SK-N-SH treated with all-trans-retinoic acid at 6 μM for 48 hours (cell line): ENCODE results near the gene LY86.
"Not testable (repeated sequence)": the region's sequence is repeated elsewhere in the genome, so short reads cannot be mapped to it uniquely, and the experiment has no call there.

Experiments
- CSDC2 ChIP-seq: fragments of 250-450 bp; sonication (Bioruptor Pico); IDR thresholded peaks from 2 replicates; pipeline ENCODE4 v1.5.0; 2020; ENCODE audit warnings: mild to moderate bottlenecking, moderate library complexity
- RARB ChIP-seq: fragments of 250-450 bp; sonication (Bioruptor Pico); IDR thresholded peaks from 2 replicates; pipeline ENCODE4 v1.8.0; 2021; ENCODE audit warnings: mild to moderate bottlenecking, moderate library complexity
- ZFP3 ChIP-seq: fragments of 250-450 bp; sonication (Bioruptor Pico); IDR thresholded peaks from 2 replicates; pipeline ENCODE4 v1.5.0; 2020; ENCODE audit warnings: mild to moderate bottlenecking, moderate library complexity
- ZFP30 ChIP-seq: fragments of 450-650 bp; formaldehyde crosslinking; IDR thresholded peaks from 2 replicates; pipeline ENCODE4 v1.5.0; 2022; ENCODE audit warnings: mild to moderate bottlenecking, moderate library complexity
- ZNF70 ChIP-seq: fragments of 450-650 bp; formaldehyde crosslinking; IDR thresholded peaks from 2 replicates; pipeline ENCODE4 v1.5.0; 2020; ENCODE audit warnings: mild to moderate bottlenecking, moderate library complexity
- TF ChIP-seq, protein P1 (sequence below): fragments of 250-450 bp; sonication (Bioruptor Pico); IDR thresholded peaks from 2 replicates; pipeline ENCODE4 v1.8.0; 2020; ENCODE audit warnings: mild to moderate bottlenecking, moderate library complexity, borderline replicate concordance
- TF ChIP-seq, protein P2 (sequence below): fragments of 250-450 bp; sonication (Bioruptor Pico); IDR thresholded peaks from 2 replicates; pipeline ENCODE4 v1.5.0; 2020; ENCODE audit warnings: mild to moderate bottlenecking, moderate library complexity
- TF ChIP-seq, protein P3 (sequence below): fragments of 250-450 bp; sonication (Bioruptor Pico); IDR thresholded peaks from 2 replicates; pipeline ENCODE4 v1.5.1; 2020; ENCODE audit warnings: low read depth, mild to moderate bottlenecking, moderate library complexity

DNA sequence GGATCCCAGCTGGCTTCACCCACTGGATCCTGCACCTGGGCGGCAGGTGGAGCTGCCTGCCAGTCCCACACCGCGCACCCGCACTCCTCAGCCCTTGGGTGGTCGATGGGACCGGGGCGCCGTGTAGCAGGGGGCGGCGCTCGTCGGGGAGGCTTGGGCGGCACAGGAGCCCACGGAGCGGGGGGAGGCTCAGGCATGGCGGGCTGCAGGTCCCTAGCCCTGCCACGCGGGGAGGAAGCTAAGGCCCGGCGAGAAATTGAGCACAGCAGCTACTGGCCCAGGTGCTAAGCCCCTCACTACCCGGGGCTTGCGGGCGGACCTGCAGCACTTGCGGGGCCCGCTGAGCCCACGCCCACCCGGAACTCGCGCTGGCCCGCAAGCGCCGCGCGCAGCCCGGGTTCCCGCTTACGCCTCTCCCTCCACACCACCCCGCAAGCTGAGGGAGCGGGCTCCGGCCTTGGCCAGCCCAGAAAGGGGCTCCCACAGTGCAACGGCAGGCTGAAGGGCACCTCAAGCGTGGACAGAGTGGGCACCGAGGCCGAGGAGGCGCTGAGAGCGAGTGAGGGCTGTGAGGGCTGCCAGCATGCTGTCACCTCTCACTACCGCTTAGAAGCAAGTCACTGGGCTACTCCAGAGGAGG lies 18.0 kb downstream of the LY86 start:
- not testable (repeated sequence) for TF ChIP-seq RARB (CRISPR knock-in tag); ZFP30 (CRISPR knock-in tag); ZNF70 (CRISPR knock-in tag); CSDC2 (CRISPR knock-in tag); ZFP3
- TF ChIP-seq, protein P1, sequence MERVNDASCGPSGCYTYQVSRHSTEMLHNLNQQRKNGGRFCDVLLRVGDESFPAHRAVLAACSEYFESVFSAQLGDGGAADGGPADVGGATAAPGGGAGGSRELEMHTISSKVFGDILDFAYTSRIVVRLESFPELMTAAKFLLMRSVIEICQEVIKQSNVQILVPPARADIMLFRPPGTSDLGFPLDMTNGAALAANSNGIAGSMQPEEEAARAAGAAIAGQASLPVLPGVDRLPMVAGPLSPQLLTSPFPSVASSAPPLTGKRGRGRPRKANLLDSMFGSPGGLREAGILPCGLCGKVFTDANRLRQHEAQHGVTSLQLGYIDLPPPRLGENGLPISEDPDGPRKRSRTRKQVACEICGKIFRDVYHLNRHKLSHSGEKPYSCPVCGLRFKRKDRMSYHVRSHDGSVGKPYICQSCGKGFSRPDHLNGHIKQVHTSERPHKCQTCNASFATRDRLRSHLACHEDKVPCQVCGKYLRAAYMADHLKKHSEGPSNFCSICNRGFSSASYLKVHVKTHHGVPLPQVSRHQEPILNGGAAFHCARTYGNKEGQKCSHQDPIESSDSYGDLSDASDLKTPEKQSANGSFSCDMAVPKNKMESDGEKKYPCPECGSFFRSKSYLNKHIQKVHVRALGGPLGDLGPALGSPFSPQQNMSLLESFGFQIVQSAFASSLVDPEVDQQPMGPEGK (CRISPR knock-in tag), result not testable (repeated sequence)
- TF ChIP-seq, protein P2, sequence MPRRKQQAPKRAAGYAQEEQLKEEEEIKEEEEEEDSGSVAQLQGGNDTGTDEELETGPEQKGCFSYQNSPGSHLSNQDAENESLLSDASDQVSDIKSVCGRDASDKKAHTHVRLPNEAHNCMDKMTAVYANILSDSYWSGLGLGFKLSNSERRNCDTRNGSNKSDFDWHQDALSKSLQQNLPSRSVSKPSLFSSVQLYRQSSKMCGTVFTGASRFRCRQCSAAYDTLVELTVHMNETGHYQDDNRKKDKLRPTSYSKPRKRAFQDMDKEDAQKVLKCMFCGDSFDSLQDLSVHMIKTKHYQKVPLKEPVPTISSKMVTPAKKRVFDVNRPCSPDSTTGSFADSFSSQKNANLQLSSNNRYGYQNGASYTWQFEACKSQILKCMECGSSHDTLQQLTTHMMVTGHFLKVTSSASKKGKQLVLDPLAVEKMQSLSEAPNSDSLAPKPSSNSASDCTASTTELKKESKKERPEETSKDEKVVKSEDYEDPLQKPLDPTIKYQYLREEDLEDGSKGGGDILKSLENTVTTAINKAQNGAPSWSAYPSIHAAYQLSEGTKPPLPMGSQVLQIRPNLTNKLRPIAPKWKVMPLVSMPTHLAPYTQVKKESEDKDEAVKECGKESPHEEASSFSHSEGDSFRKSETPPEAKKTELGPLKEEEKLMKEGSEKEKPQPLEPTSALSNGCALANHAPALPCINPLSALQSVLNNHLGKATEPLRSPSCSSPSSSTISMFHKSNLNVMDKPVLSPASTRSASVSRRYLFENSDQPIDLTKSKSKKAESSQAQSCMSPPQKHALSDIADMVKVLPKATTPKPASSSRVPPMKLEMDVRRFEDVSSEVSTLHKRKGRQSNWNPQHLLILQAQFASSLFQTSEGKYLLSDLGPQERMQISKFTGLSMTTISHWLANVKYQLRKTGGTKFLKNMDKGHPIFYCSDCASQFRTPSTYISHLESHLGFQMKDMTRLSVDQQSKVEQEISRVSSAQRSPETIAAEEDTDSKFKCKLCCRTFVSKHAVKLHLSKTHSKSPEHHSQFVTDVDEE (CRISPR knock-in tag), result not testable (repeated sequence)
- TF ChIP-seq, protein P3, sequence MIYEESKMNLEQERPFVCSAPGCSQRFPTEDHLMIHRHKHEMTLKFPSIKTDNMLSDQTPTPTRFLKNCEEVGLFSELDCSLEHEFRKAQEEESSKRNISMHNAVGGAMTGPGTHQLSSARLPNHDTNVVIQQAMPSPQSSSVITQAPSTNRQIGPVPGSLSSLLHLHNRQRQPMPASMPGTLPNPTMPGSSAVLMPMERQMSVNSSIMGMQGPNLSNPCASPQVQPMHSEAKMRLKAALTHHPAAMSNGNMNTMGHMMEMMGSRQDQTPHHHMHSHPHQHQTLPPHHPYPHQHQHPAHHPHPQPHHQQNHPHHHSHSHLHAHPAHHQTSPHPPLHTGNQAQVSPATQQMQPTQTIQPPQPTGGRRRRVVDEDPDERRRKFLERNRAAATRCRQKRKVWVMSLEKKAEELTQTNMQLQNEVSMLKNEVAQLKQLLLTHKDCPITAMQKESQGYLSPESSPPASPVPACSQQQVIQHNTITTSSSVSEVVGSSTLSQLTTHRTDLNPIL (CRISPR knock-in tag), result not testable (repeated sequence)
